ENCODE data around the gene FARS2. TPM values are rescaled to one million over a fixed set of nuclear protein-coding genes. Genes with fewer than 3 reads are reported as not detected.

The FARS2 gene
- total and polyA plus RNA-seq, 9 of the 15 experiments (the other 6 are each of a cell fraction or from before 2014, with no cell fraction given) = 16.5 to 62.2 (median 27.0) TPM

DNA sequence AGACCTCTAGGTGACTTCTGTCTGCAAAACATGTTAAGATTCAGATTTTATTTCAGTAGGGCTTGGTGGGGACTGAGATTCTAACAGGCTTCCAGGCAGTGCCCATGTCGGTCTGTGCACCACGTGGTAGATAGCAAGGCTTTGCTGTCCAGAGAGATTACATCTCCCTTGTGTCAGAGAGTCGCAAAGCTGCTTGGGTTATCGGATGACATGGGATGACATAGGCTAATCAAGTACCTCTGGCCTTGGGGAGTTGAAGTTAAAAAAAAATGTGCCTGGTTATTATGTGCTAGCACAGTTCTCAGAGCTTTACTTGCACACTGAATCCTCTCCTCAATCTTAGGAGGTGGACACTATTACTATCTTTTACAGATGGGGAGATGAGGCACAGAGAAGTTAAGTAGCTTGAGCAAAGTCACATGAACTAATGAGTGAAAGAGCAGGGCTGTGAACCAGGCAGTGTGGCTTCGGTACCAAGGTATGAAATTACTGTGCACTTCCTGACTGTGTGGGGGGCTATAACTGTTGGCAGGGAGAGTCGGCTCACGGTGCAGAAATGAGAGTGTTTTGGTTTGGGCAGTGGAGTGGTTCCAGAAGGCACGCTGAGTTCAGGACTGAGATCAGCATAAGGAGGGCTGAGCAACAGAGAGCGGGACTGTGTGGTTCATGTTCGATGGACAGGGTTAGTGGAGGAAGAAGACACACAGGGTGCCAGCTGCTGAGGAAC, 41.1 kb downstream of the FARS2 start (continued):
- TF ChIP-seq, protein P1, sequence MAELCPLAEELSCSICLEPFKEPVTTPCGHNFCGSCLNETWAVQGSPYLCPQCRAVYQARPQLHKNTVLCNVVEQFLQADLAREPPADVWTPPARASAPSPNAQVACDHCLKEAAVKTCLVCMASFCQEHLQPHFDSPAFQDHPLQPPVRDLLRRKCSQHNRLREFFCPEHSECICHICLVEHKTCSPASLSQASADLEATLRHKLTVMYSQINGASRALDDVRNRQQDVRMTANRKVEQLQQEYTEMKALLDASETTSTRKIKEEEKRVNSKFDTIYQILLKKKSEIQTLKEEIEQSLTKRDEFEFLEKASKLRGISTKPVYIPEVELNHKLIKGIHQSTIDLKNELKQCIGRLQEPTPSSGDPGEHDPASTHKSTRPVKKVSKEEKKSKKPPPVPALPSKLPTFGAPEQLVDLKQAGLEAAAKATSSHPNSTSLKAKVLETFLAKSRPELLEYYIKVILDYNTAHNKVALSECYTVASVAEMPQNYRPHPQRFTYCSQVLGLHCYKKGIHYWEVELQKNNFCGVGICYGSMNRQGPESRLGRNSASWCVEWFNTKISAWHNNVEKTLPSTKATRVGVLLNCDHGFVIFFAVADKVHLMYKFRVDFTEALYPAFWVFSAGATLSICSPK (IDR thresholded peaks at IDR 0.05; ENCODE audit: borderline replicate concordance) = no peak
- no peak for TF ChIP-seq PTTG1 (tag; IDR thresholded peaks at IDR 0.05; ENCODE audit: low read depth)
- no peak for TF ChIP-seq MCM3 (IDR thresholded peaks at IDR 0.05)
- TF ChIP-seq, protein P2, sequence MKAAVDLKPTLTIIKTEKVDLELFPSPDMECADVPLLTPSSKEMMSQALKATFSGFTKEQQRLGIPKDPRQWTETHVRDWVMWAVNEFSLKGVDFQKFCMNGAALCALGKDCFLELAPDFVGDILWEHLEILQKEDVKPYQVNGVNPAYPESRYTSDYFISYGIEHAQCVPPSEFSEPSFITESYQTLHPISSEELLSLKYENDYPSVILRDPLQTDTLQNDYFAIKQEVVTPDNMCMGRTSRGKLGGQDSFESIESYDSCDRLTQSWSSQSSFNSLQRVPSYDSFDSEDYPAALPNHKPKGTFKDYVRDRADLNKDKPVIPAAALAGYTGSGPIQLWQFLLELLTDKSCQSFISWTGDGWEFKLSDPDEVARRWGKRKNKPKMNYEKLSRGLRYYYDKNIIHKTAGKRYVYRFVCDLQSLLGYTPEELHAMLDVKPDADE (conservative IDR thresholded peaks at IDR 0.05; ENCODE audit: control insufficient read depth, low read depth, low read length) = no peak
- no peak for TF ChIP-seq ZNF184 (CRISPR knock-in tag; IDR thresholded peaks at IDR 0.05)
- no peak for TF ChIP-seq RBM34 (IDR thresholded peaks at IDR 0.05; ENCODE audit: borderline replicate concordance, insufficient read depth, low read length)
- TF ChIP-seq, protein P3, sequence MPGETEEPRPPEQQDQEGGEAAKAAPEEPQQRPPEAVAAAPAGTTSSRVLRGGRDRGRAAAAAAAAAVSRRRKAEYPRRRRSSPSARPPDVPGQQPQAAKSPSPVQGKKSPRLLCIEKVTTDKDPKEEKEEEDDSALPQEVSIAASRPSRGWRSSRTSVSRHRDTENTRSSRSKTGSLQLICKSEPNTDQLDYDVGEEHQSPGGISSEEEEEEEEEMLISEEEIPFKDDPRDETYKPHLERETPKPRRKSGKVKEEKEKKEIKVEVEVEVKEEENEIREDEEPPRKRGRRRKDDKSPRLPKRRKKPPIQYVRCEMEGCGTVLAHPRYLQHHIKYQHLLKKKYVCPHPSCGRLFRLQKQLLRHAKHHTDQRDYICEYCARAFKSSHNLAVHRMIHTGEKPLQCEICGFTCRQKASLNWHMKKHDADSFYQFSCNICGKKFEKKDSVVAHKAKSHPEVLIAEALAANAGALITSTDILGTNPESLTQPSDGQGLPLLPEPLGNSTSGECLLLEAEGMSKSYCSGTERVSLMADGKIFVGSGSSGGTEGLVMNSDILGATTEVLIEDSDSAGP (CRISPR knock-in tag; IDR thresholded peaks at IDR 0.05) = no peak
- TF ChIP-seq ETS2 (tag; IDR thresholded peaks at IDR 0.05; ENCODE audit: borderline replicate concordance, poor library complexity, severe bottlenecking) = no peak
- no peak for TF ChIP-seq BDP1 (IDR thresholded peaks at IDR 0.05; ENCODE audit: insufficient read depth, insufficient read length)
- TF ChIP-seq PYGO2 (tag; IDR thresholded peaks at IDR 0.05) = 0 out of 2 replicates have a peak, but pooled peaks have one; percentile 66
- TF ChIP-seq, protein P4, sequence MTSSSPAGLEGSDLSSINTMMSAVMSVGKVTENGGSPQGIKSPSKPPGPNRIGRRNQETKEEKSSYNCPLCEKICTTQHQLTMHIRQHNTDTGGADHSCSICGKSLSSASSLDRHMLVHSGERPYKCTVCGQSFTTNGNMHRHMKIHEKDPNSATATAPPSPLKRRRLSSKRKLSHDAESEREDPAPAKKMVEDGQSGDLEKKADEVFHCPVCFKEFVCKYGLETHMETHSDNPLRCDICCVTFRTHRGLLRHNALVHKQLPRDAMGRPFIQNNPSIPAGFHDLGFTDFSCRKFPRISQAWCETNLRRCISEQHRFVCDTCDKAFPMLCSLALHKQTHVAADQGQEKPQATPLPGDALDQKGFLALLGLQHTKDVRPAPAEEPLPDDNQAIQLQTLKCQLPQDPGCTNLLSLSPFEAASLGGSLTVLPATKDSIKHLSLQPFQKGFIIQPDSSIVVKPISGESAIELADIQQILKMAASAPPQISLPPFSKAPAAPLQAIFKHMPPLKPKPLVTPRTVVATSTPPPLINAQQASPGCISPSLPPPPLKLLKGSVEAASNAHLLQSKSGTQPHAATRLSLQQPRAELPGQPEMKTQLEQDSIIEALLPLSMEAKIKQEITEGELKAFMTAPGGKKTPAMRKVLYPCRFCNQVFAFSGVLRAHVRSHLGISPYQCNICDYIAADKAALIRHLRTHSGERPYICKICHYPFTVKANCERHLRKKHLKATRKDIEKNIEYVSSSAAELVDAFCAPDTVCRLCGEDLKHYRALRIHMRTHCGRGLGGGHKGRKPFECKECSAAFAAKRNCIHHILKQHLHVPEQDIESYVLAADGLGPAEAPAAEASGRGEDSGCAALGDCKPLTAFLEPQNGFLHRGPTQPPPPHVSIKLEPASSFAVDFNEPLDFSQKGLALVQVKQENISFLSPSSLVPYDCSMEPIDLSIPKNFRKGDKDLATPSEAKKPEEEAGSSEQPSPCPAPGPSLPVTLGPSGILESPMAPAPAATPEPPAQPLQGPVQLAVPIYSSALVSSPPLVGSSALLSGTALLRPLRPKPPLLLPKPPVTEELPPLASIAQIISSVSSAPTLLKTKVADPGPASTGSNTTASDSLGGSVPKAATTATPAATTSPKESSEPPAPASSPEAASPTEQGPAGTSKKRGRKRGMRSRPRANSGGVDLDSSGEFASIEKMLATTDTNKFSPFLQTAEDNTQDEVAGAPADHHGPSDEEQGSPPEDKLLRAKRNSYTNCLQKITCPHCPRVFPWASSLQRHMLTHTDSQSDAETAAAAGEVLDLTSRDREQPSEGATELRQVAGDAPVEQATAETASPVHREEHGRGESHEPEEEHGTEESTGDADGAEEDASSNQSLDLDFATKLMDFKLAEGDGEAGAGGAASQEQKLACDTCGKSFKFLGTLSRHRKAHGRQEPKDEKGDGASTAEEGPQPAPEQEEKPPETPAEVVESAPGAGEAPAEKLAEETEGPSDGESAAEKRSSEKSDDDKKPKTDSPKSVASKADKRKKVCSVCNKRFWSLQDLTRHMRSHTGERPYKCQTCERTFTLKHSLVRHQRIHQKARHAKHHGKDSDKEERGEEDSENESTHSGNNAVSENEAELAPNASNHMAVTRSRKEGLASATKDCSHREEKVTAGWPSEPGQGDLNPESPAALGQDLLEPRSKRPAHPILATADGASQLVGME (CRISPR knock-in tag; IDR thresholded peaks at IDR 0.05) = no peak
- no peak for TF ChIP-seq SAP30 (IDR thresholded peaks at IDR 0.05; ENCODE audit: borderline replicate concordance, insufficient read depth, low read depth, low read length, poor library complexity, severe bottlenecking)
- TF ChIP-seq, protein P5, sequence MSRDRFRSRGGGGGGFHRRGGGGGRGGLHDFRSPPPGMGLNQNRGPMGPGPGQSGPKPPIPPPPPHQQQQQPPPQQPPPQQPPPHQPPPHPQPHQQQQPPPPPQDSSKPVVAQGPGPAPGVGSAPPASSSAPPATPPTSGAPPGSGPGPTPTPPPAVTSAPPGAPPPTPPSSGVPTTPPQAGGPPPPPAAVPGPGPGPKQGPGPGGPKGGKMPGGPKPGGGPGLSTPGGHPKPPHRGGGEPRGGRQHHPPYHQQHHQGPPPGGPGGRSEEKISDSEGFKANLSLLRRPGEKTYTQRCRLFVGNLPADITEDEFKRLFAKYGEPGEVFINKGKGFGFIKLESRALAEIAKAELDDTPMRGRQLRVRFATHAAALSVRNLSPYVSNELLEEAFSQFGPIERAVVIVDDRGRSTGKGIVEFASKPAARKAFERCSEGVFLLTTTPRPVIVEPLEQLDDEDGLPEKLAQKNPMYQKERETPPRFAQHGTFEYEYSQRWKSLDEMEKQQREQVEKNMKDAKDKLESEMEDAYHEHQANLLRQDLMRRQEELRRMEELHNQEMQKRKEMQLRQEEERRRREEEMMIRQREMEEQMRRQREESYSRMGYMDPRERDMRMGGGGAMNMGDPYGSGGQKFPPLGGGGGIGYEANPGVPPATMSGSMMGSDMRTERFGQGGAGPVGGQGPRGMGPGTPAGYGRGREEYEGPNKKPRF (IDR thresholded peaks at IDR 0.05; ENCODE audit: low read depth, low read length) = no peak
